Duodenal mucosa (tissue), 2 donors: ENCODE results near the gene SPRY4.

Experiments
- H3K27ac ChIP-seq: one replicate; pipeline ENCODE4 v1.7.0; 2013; ENCODE audit warnings: low read depth, low read length
- H3K27me3 ChIP-seq, 2 donors: one replicate each; pipeline ENCODE4 v1.7.0; 2013; ENCODE audit warnings: low read length in 2 of 2, control low read depth in 1 of 2; ENCODE audit not compliant: insufficient read depth in 2 of 2, control insufficient read depth in 1 of 2
- H3K36me3 ChIP-seq, 2 donors: one replicate each; pipeline ENCODE4 v1.7.0; 2013; ENCODE audit warnings: low read length in 2 of 2, control low read depth in 1 of 2; ENCODE audit not compliant: insufficient read depth in 2 of 2, control insufficient read depth in 1 of 2
- H3K4me1 ChIP-seq, 2 donors: one replicate each; pipeline ENCODE4 v1.7.0; 2013; ENCODE audit warnings: low read length in 2 of 2, control low read depth in 1 of 2; ENCODE audit not compliant: insufficient read depth in 2 of 2, control insufficient read depth in 1 of 2
- H3K4me3 ChIP-seq, 2 donors: one replicate each; pipeline ENCODE4 v1.7.0; 2013; ENCODE audit warnings: low read length in 2 of 2, low read depth in 1 of 2
- H3K9ac ChIP-seq, 2 donors: one replicate each; pipeline ENCODE4 v1.7.0; 2013; ENCODE audit warnings: low read length in 2 of 2, low read depth in 1 of 2
- H3K9me3 ChIP-seq, 2 donors: one replicate each; pipeline ENCODE4 v1.7.0; 2013; ENCODE audit warnings: low read length in 2 of 2, control low read depth in 1 of 2; ENCODE audit not compliant: control insufficient read depth in 1 of 2

SPRY4 gene

GRCh38 chr5:142323480-142324135 lies 1.2 kb downstream of the SPRY4 start:
- Histone ChIP-seq H3K4me3 (peak overlapping the region; percentile 87 to 91), H3K9me3 (no peaks in the 10 kb centered on the region), H3K27ac (peak overlapping the region; percentile 77), H3K36me3 (no peaks in the 10 kb centered on the region), H3K9ac (peak overlapping the region; percentile 83 to 94), H3K4me1 (peaks cover 43 to 59% of the 10 kb centered on the region in 2 donors), H3K27me3 (peaks cover 5 to 7% of the 10 kb centered on the region in 2 donors)

- Histone ChIP-seq H3K27ac (peak overlapping the region; percentile 77), H3K4me1 (peaks cover 44 to 59% of the 10 kb centered on the region in 2 donors)
Measured at GRCh38 chr5:142322747-142323479, 1.9 kb downstream of the SPRY4 start.

DNA sequence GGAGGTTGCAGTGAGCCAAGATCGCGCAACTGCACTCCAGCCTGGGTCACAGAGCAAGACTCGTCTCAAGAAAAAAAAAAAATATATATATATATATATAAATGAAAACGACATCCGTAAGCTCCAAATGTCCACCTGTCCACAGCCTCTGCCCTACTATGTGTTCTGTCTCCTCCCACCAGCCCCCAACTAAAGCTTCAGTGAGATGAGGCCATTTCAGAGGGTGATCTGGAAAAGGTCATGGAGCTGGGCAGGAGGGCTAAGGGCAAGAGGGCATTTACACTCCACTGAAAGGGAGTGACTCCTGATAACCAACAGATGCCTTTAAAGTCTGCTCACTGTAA lies 2.4 kb downstream of the SPRY4 start:
- peaks cover 0 to 2% of the 10 kb centered on the region in 2 donors for H3K36me3 ChIP-seq
- H3K9ac ChIP-seq = peak overlapping the region; percentile 83 to 94
- no peak overlapping the region for H3K27ac ChIP-seq
- peak overlapping the region; percentile 87 to 91 for H3K4me3 ChIP-seq
- H3K27me3 ChIP-seq = peaks cover 5 to 7% of the 10 kb centered on the region in 2 donors
- peaks cover 48 to 63% of the 10 kb centered on the region in 2 donors for H3K4me1 ChIP-seq
- H3K9me3 ChIP-seq = no peaks in the 10 kb centered on the region

More at GRCh38 chr5:142322747-142323479, 1.9 kb downstream of the SPRY4 start:
- H3K9ac ChIP-seq = peak overlapping the region; percentile 83 to 94
- H3K27me3 ChIP-seq = peaks cover 5 to 7% of the 10 kb centered on the region in 2 donors
- no peaks in the 10 kb centered on the region for H3K36me3 ChIP-seq
- peak overlapping the region; percentile 87 to 91 for H3K4me3 ChIP-seq
- no peaks in the 10 kb centered on the region for H3K9me3 ChIP-seq

GRCh38 chr5:142320851-142321560 lies 3.8 kb downstream of the SPRY4 start:
- peak overlapping the region; percentile 28 to 48 for H3K9ac ChIP-seq
- H3K27me3 ChIP-seq = peaks cover 0 to 7% of the 10 kb centered on the region in 2 donors
- peaks cover 0 to 5% of the 10 kb centered on the region in 2 donors for H3K36me3 ChIP-seq
- H3K4me3 ChIP-seq = peak overlapping the region; percentile 47 to 91
- peak overlapping the region; percentile 32 for H3K27ac ChIP-seq
- no peaks in the 10 kb centered on the region for H3K9me3 ChIP-seq
- peaks cover 54 to 74% of the 10 kb centered on the region in 2 donors for H3K4me1 ChIP-seq

- peaks cover 60 to 76% of the 10 kb centered on the region in 2 donors for H3K4me1 ChIP-seq
Measured at GRCh38 chr5:142320430-142320738, 4.4 kb downstream of the SPRY4 start.

DNA sequence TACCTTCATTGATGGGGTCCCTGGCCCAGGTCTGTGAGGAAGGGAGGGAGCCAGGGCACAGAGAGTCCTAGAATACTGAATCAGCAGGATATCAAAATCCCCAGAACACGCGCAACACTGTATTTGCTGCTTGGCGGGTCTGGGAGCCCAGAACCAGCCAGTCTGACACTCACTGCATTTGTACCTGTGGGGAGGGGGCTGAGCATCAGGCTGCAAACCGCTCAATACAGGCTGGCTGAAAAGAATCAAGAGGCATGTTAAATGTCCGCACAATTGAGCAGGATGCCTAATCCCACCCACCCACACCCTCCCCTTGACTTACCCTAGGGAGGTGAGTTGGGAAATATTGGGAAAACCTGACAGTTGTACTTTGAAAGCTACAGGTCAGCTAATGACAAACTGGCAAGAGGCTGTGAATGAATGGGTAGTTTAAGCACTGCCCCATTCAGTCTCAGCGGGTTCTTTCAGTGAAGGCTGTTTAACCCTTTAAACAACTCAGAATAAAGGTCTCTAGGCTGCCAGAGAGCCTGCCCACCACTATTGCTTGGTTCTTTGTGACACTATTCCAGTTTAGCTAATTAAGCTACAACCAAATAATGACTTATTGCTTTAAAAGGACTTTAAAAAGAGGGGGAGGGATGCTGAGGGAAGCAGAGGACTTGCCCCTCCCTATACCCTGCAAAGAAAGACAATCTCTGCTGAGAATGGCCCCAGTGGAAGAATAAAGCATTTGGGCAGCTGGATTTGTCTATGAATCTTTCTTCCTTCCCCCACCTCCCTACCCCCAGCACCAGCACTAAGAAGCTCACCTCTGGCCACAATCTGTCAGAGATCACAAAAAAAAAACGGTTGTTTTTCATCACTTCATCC lies 5.0 kb downstream of the SPRY4 start:
- no peaks in the 10 kb centered on the region for H3K9me3 ChIP-seq
- H3K9ac ChIP-seq = peak overlapping the region; percentile 7 to 28
- peak overlapping the region; percentile 47 to 91 for H3K4me3 ChIP-seq
- H3K27ac ChIP-seq = peak overlapping the region; percentile 32
- H3K4me1 ChIP-seq = peaks cover 63 to 72% of the 10 kb centered on the region in 2 donors
- H3K27me3 ChIP-seq = peaks cover 0 to 7% of the 10 kb centered on the region in 2 donors
- H3K36me3 ChIP-seq = peaks cover 0 to 5% of the 10 kb centered on the region in 2 donors

More at GRCh38 chr5:142320430-142320738, 4.4 kb downstream of the SPRY4 start:
- H3K9ac ChIP-seq = peak overlapping the region; percentile 28 to 48
- H3K36me3 ChIP-seq = peaks cover 0 to 5% of the 10 kb centered on the region in 2 donors
- peaks cover 0 to 7% of the 10 kb centered on the region in 2 donors for H3K27me3 ChIP-seq
- peak overlapping the region; percentile 32 for H3K27ac ChIP-seq
- peak overlapping the region; percentile 47 to 91 for H3K4me3 ChIP-seq
- H3K9me3 ChIP-seq = no peaks in the 10 kb centered on the region

GRCh38 chr5:142319105-142319504 lies 5.7 kb downstream of the SPRY4 start:
- no peaks in the 10 kb centered on the region for H3K9me3 ChIP-seq
- H3K27me3 ChIP-seq = peaks cover 0 to 7% of the 10 kb centered on the region in 2 donors
- H3K9ac ChIP-seq = peak overlapping the region; percentile 3 to 7
- peak overlapping the region; percentile 3 for H3K27ac ChIP-seq
- peak overlapping the region; percentile 23 to 47 for H3K4me3 ChIP-seq
- H3K4me1 ChIP-seq = peaks cover 63 to 74% of the 10 kb centered on the region in 2 donors
- peaks cover 0 to 11% of the 10 kb centered on the region in 2 donors for H3K36me3 ChIP-seq

DNA sequence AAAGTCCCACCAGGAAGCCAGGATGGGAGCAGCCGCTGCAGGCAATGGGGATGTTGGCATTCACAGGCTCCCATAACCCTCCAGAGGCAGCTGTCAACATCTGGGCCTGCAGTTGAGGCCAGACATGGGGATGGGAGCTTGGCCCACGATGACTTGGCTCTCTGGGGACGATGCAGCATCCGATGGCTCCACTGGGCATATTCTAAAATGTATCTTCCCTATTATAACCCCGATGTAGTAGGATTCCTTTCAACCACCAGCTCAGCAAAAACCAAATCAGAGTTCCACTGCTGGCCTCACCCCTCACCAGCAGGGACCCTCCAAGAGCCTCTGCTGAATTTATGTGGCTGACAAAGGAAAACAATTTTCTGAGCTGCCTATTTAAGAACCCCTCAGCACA lies 7.1 kb downstream of the SPRY4 start:
- H3K36me3 ChIP-seq = peaks cover 0 to 22% of the 10 kb centered on the region in 2 donors
- peak overlapping the region in 1 of 2 donors; percentile 9 for H3K9ac ChIP-seq
- no peak overlapping the region for H3K4me3 ChIP-seq
- H3K27ac ChIP-seq = no peak overlapping the region
- peaks cover 0 to 3% of the 10 kb centered on the region in 2 donors for H3K27me3 ChIP-seq
- no peaks in the 10 kb centered on the region for H3K9me3 ChIP-seq
- peaks cover 62 to 65% of the 10 kb centered on the region in 2 donors for H3K4me1 ChIP-seq

- Histone ChIP-seq H3K27ac (no peak overlapping the region), H3K4me3 (no peak overlapping the region), H3K9ac (no peak overlapping the region), H3K4me1 (peaks cover 58 to 60% of the 10 kb centered on the region in 2 donors), H3K36me3 (peaks cover 0 to 27% of the 10 kb centered on the region in 2 donors), H3K27me3 (peaks cover 0 to 3% of the 10 kb centered on the region in 2 donors), H3K9me3 (no peaks in the 10 kb centered on the region)
Measured at GRCh38 chr5:142317173-142317572, 7.6 kb downstream of the SPRY4 start.
